WTC11 (cell line): ENCODE measurements around the gene CRADD. TPM values are rescaled to one million over a fixed set of nuclear protein-coding genes. Genes with fewer than 3 reads are reported as not detected.

Source experiments
- ATAC-seq: fragments of 200-7000 bp; cut with Tn5 transposase; 2 replicates; pipeline ENCODE4 v1.10.0; 2021; ENCODE audit warnings: mild to moderate bottlenecking, moderate library complexity
- CTCF ChIA-PET: fragments of 300-600 bp; sonication (Branson Sonifier 250); formaldehyde crosslinking; loops from one replicate; lab custom pipeline; 2021; ENCODE audit warnings: antibody characterized with exemption; lab: Charles Lee
- POLR2A ChIA-PET: fragments of 350-600 bp; sonication (Branson Sonifier 250); formaldehyde crosslinking; loops from one replicate; lab custom pipeline; 2021; ENCODE audit warnings: antibody characterized with exemption; lab: Charles Lee
- DNase-seq: peaks from one replicate; pipeline ENCODE4 v3.0.0; 2021; ENCODE audit warnings: low spot score
- H3K27ac Mint-ChIP-seq: 2 replicates; pipeline ENCODE4 v1.8.0; 2021; ENCODE audit warnings: mixed read lengths
- H3K27me3 Mint-ChIP-seq: 2 replicates; pipeline ENCODE4 v1.8.0; 2021; ENCODE audit warnings: low read depth, mild to moderate bottlenecking, moderate library complexity, mixed read lengths
- H3K36me3 Mint-ChIP-seq: 2 replicates; pipeline ENCODE4 v1.8.0; 2021; ENCODE audit warnings: mixed read lengths
- H3K4me1 Mint-ChIP-seq: 2 replicates; pipeline ENCODE4 v1.8.0; 2022; ENCODE audit warnings: mixed read lengths
- H3K4me3 Mint-ChIP-seq: 2 replicates; pipeline ENCODE4 v1.8.0; 2021; ENCODE audit warnings: mild to moderate bottlenecking, moderate library complexity, mixed read lengths
- H3K9me3 Mint-ChIP-seq: 2 replicates; pipeline ENCODE4 v1.8.0; 2021; ENCODE audit warnings: mixed read lengths
- ATF1 ChIP-seq: sonication (generic); formaldehyde crosslinking; IDR thresholded peaks from 2 replicates; pipeline ENCODE4 v1.8.1; 2023; ENCODE audit warnings: mild to moderate bottlenecking, moderate library complexity, missing genetic modification reagents
- ELF4 ChIP-seq: sonication (generic); formaldehyde crosslinking; IDR thresholded peaks from 2 replicates; pipeline ENCODE4 v1.8.1; 2022; ENCODE audit warnings: low read depth, mild to moderate bottlenecking, moderate library complexity, missing genetic modification reagents
- ESRRA ChIP-seq: sonication (generic); formaldehyde crosslinking; IDR thresholded peaks from 2 replicates; pipeline ENCODE4 v1.8.1; 2022; ENCODE audit warnings: mild to moderate bottlenecking, missing genetic modification reagents, borderline replicate concordance
- FOXP1 ChIP-seq: sonication (generic); formaldehyde crosslinking; IDR thresholded peaks from 2 replicates; pipeline ENCODE4 v1.8.0; 2022; ENCODE audit warnings: missing genetic modification reagents, mild to moderate bottlenecking, moderate library complexity, borderline replicate concordance
- GTF2I ChIP-seq: fragments of 250-450 bp; sonication (Bioruptor Pico); conservative IDR thresholded peaks from 2 replicates; pipeline ENCODE4 v1.4.0; 2021; ENCODE audit warnings: mild to moderate bottlenecking
- IRF2 ChIP-seq: sonication (generic); formaldehyde crosslinking; IDR thresholded peaks from 2 replicates; pipeline ENCODE4 v1.8.0; 2022; ENCODE audit warnings: low read depth, missing genetic modification reagents, borderline replicate concordance
- JUN ChIP-seq: sonication (generic); formaldehyde crosslinking; IDR thresholded peaks from 2 replicates; pipeline ENCODE4 v1.8.0; 2023; ENCODE audit warnings: mild to moderate bottlenecking, missing genetic modification reagents
- KAT7 ChIP-seq: sonication (generic); formaldehyde crosslinking; IDR thresholded peaks from 2 replicates; pipeline ENCODE4 v1.8.1; 2023; ENCODE audit warnings: missing genetic modification reagents, mild to moderate bottlenecking, borderline replicate concordance
- MYBL2 ChIP-seq: sonication (generic); formaldehyde crosslinking; IDR thresholded peaks from 2 replicates; pipeline ENCODE4 v1.8.1; 2023; ENCODE audit warnings: mild to moderate bottlenecking, moderate library complexity, missing genetic modification reagents
- NR2C2 ChIP-seq: sonication (generic); formaldehyde crosslinking; IDR thresholded peaks from 2 replicates; pipeline ENCODE4 v1.8.0; 2022; ENCODE audit warnings: mild to moderate bottlenecking, missing genetic modification reagents
- TCF7 ChIP-seq: sonication (generic); formaldehyde crosslinking; IDR thresholded peaks from 2 replicates; pipeline ENCODE4 v1.8.0; 2022; ENCODE audit warnings: mild to moderate bottlenecking, low read depth, missing genetic modification reagents, moderate library complexity
- ZNF138 ChIP-seq: sonication (generic); formaldehyde crosslinking; conservative IDR thresholded peaks from 2 replicates; pipeline ENCODE4 v1.8.1; 2022; ENCODE audit warnings: mild to moderate bottlenecking, moderate library complexity, missing genetic modification reagents
- ZNF317 ChIP-seq: sonication (generic); formaldehyde crosslinking; IDR thresholded peaks from 2 replicates; pipeline ENCODE4 v1.8.1; 2023; ENCODE audit warnings: low read depth, mild to moderate bottlenecking, moderate library complexity, missing genetic modification reagents, borderline replicate concordance
- ZNF423 ChIP-seq: fragments of 250-450 bp; sonication (Bioruptor Pico); IDR thresholded peaks from 2 replicates; pipeline ENCODE4 v2.1.2; 2022; ENCODE audit warnings: mild to moderate bottlenecking, moderate library complexity
- total RNA-seq: library from RNA; stranded (reverse); gene quantifications from 3 replicates; pipeline ENCODE4 v1.2.3, GENCODE V29; 2021
- TF ChIP-seq, protein P1 (sequence below): sonication (generic); formaldehyde crosslinking; IDR thresholded peaks from 2 replicates; pipeline ENCODE4 v1.8.0; 2022; ENCODE audit warnings: mild to moderate bottlenecking, missing genetic modification reagents
- TF ChIP-seq, protein P2 (sequence below): sonication (generic); formaldehyde crosslinking; IDR thresholded peaks from 2 replicates; pipeline ENCODE4 v1.8.1; 2022; ENCODE audit warnings: low read depth, missing genetic modification reagents, borderline replicate concordance
- TF ChIP-seq, protein P3 (sequence below): sonication (generic); formaldehyde crosslinking; IDR thresholded peaks from 2 replicates; pipeline ENCODE4 v1.8.0; 2022; ENCODE audit warnings: mild to moderate bottlenecking, missing genetic modification reagents
- TF ChIP-seq, protein P4 (sequence below): sonication (generic); formaldehyde crosslinking; IDR thresholded peaks from 2 replicates; pipeline ENCODE4 v1.8.0; 2022; ENCODE audit warnings: mild to moderate bottlenecking, missing genetic modification reagents
- TF ChIP-seq, protein P5 (sequence below): fragments of 250-450 bp; sonication (Bioruptor Pico); conservative IDR thresholded peaks from 2 replicates; pipeline ENCODE4 v1.9.0; 2021; ENCODE audit warnings: mild to moderate bottlenecking
- TF ChIP-seq, protein P6 (sequence below): sonication (generic); formaldehyde crosslinking; conservative IDR thresholded peaks from 2 replicates; pipeline ENCODE4 v1.8.1; 2022; ENCODE audit warnings: mild to moderate bottlenecking, missing genetic modification reagents
- TF ChIP-seq, protein P7 (sequence below): sonication (generic); formaldehyde crosslinking; IDR thresholded peaks from 2 replicates; pipeline ENCODE4 v1.8.1; 2023; ENCODE audit warnings: mild to moderate bottlenecking, missing genetic modification reagents, moderate library complexity
- TF ChIP-seq, protein P8 (sequence below): fragments of 200-600 bp; IDR thresholded peaks from 2 replicates; pipeline ENCODE4 v1.8.0; 2022; ENCODE audit warnings: antibody characterized with exemption
- TF ChIP-seq, protein P9 (sequence below): sonication (generic); formaldehyde crosslinking; IDR thresholded peaks from 2 replicates; pipeline ENCODE4 v1.8.0; 2023; ENCODE audit warnings: missing genetic modification reagents, mild to moderate bottlenecking, borderline replicate concordance

The CRADD gene
- total RNA-seq, 1 experiment from 2014 or later, result 11.6 TPM

DNA sequence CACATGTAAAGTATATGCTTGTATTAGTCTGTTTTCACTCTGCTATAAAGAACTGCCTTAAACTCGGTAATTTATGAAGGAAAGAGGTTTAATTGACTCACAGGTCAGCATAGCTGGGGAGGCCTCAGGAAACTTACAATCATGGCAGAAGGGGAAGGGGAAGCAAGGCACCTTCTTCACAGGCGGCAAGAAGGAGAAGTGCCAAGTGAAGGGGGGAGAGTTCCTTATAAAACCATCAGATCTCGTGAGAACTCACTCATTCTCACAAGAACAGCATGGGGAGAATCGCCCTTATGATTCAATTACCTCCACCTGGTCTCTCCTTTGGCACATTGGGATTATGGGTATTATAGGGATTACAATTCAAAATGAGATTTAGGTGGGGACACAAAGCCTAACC lies 241.7 kb downstream of the CRADD start (continued):
- TF ChIP-seq, protein P1, sequence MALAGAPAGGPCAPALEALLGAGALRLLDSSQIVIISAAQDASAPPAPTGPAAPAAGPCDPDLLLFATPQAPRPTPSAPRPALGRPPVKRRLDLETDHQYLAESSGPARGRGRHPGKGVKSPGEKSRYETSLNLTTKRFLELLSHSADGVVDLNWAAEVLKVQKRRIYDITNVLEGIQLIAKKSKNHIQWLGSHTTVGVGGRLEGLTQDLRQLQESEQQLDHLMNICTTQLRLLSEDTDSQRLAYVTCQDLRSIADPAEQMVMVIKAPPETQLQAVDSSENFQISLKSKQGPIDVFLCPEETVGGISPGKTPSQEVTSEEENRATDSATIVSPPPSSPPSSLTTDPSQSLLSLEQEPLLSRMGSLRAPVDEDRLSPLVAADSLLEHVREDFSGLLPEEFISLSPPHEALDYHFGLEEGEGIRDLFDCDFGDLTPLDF (CRISPR knock-in tag), result no peak
- TF ChIP-seq ZNF138 (CRISPR knock-in tag) (no peak), MYBL2 (CRISPR knock-in tag) (no peak), NR2C2 (CRISPR knock-in tag) (no peak), ZNF317 (no peak), KAT7 (CRISPR knock-in tag) (no peak), JUN (CRISPR knock-in tag) (no peak), TCF7 (CRISPR knock-in tag) (no peak), GTF2I (CRISPR knock-in tag) (no peak), ZNF423 (no peak)
- TF ChIP-seq, protein P2, sequence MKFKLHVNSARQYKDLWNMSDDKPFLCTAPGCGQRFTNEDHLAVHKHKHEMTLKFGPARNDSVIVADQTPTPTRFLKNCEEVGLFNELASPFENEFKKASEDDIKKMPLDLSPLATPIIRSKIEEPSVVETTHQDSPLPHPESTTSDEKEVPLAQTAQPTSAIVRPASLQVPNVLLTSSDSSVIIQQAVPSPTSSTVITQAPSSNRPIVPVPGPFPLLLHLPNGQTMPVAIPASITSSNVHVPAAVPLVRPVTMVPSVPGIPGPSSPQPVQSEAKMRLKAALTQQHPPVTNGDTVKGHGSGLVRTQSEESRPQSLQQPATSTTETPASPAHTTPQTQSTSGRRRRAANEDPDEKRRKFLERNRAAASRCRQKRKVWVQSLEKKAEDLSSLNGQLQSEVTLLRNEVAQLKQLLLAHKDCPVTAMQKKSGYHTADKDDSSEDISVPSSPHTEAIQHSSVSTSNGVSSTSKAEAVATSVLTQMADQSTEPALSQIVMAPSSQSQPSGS (CRISPR knock-in tag), result no peak
- TF ChIP-seq, protein P3, sequence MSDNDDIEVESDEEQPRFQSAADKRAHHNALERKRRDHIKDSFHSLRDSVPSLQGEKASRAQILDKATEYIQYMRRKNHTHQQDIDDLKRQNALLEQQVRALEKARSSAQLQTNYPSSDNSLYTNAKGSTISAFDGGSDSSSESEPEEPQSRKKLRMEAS (CRISPR knock-in tag), result no peak
- TF ChIP-seq, protein P4, sequence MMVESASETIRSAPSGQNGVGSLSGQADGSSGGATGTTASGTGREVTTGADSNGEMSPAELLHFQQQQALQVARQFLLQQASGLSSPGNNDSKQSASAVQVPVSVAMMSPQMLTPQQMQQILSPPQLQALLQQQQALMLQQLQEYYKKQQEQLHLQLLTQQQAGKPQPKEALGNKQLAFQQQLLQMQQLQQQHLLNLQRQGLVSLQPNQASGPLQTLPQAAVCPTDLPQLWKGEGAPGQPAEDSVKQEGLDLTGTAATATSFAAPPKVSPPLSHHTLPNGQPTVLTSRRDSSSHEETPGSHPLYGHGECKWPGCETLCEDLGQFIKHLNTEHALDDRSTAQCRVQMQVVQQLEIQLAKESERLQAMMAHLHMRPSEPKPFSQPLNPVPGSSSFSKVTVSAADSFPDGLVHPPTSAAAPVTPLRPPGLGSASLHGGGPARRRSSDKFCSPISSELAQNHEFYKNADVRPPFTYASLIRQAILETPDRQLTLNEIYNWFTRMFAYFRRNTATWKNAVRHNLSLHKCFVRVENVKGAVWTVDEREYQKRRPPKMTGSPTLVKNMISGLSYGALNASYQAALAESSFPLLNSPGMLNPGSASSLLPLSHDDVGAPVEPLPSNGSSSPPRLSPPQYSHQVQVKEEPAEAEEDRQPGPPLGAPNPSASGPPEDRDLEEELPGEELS (CRISPR knock-in tag), result no peak

DNA sequence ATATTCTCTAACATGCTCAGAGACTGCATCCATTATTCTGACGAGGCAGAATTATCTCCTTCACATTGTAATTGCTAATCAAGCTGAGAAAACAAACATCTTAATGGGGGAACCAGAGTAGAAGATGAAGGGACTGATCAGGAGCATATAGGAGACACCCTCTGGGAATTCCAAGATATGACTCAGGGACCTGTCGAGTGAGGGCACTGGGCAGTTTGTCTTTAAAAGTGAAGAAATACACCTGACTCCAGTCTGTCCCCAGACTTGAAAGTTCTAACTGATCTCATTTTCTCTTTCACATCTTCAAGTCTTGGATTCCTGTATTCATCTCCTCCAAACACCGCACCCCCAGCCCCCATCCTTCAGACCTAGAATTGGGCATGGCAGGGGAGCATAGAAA lies 244.3 kb downstream of the CRADD start:
- DNase-seq (no peak), ATAC-seq (no peak)
- Mint-ChIP-seq H3K27ac (no peak overlapping the region), H3K36me3 (peaks cover 14% of the 10 kb centered on the region), H3K9me3 (peaks cover 21% of the 10 kb centered on the region), H3K27me3 (peaks cover 3% of the 10 kb centered on the region; the same call in 1 of the 2 replicates), H3K4me3 (no peak overlapping the region), H3K4me1 (no peaks in the 10 kb centered on the region)
- POLR2A ChIA-PET, result no interaction called here
- CTCF ChIA-PET, result no interaction called here
- TF ChIP-seq, protein P5, sequence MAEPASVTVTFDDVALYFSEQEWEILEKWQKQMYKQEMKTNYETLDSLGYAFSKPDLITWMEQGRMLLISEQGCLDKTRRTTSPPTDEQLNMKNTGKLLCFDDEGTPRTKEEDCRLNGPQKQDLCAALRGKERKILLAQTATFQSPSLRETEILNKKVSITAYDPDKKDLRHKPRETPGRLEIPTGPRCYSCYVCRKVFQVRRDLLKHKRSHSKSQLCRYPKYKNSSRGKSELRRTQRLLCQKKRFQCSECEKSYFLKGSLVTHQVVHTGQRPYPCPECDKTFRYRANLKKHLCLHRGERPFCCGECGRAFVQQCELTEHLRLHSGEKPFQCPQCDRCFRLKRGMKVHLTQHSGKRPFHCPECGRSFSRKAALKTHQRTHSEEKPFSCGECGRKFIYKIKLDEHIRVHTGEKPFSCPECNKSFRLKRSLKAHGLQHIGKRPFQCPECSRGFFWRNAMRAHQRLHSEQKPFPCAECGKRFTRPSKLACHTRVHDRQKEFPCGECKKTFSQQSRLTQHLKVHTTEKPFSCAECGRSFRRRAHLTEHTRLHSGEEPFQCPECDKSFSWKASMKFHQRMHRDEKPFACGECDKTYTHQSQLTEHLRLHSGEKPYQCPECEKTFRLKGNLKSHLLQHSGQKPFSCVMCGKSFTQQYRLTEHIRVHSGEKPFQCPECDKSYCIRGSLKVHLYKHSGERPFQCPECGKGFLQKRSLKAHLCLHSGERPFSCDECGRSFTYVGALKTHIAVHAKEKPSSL, result no peak
- no peak for TF ChIP-seq ATF1 (CRISPR knock-in tag)
- TF ChIP-seq FOXP1 (CRISPR knock-in tag), result no peak
- TF ChIP-seq IRF2, result no peak
- TF ChIP-seq KAT7 (CRISPR knock-in tag), result no peak
- TF ChIP-seq, protein P6, sequence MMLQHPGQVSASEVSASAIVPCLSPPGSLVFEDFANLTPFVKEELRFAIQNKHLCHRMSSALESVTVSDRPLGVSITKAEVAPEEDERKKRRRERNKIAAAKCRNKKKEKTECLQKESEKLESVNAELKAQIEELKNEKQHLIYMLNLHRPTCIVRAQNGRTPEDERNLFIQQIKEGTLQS (CRISPR knock-in tag), result no peak
- TF ChIP-seq, protein P7, sequence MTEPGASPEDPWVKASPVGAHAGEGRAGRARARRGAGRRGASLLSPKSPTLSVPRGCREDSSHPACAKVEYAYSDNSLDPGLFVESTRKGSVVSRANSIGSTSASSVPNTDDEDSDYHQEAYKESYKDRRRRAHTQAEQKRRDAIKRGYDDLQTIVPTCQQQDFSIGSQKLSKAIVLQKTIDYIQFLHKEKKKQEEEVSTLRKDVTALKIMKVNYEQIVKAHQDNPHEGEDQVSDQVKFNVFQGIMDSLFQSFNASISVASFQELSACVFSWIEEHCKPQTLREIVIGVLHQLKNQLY (CRISPR knock-in tag), result no peak
- TF ChIP-seq ESRRA (CRISPR knock-in tag), result no peak
- no peak for TF ChIP-seq ELF4 (CRISPR knock-in tag)
- TF ChIP-seq, protein P8, sequence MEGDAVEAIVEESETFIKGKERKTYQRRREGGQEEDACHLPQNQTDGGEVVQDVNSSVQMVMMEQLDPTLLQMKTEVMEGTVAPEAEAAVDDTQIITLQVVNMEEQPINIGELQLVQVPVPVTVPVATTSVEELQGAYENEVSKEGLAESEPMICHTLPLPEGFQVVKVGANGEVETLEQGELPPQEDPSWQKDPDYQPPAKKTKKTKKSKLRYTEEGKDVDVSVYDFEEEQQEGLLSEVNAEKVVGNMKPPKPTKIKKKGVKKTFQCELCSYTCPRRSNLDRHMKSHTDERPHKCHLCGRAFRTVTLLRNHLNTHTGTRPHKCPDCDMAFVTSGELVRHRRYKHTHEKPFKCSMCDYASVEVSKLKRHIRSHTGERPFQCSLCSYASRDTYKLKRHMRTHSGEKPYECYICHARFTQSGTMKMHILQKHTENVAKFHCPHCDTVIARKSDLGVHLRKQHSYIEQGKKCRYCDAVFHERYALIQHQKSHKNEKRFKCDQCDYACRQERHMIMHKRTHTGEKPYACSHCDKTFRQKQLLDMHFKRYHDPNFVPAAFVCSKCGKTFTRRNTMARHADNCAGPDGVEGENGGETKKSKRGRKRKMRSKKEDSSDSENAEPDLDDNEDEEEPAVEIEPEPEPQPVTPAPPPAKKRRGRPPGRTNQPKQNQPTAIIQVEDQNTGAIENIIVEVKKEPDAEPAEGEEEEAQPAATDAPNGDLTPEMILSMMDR, result no peak
- TF ChIP-seq, protein P9, sequence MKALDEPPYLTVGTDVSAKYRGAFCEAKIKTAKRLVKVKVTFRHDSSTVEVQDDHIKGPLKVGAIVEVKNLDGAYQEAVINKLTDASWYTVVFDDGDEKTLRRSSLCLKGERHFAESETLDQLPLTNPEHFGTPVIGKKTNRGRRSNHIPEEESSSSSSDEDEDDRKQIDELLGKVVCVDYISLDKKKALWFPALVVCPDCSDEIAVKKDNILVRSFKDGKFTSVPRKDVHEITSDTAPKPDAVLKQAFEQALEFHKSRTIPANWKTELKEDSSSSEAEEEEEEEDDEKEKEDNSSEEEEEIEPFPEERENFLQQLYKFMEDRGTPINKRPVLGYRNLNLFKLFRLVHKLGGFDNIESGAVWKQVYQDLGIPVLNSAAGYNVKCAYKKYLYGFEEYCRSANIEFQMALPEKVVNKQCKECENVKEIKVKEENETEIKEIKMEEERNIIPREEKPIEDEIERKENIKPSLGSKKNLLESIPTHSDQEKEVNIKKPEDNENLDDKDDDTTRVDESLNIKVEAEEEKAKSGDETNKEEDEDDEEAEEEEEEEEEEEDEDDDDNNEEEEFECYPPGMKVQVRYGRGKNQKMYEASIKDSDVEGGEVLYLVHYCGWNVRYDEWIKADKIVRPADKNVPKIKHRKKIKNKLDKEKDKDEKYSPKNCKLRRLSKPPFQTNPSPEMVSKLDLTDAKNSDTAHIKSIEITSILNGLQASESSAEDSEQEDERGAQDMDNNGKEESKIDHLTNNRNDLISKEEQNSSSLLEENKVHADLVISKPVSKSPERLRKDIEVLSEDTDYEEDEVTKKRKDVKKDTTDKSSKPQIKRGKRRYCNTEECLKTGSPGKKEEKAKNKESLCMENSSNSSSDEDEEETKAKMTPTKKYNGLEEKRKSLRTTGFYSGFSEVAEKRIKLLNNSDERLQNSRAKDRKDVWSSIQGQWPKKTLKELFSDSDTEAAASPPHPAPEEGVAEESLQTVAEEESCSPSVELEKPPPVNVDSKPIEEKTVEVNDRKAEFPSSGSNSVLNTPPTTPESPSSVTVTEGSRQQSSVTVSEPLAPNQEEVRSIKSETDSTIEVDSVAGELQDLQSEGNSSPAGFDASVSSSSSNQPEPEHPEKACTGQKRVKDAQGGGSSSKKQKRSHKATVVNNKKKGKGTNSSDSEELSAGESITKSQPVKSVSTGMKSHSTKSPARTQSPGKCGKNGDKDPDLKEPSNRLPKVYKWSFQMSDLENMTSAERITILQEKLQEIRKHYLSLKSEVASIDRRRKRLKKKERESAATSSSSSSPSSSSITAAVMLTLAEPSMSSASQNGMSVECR, result no peak
